Heart right ventricle (tissue), 16 donors: ENCODE results near the gene GPR108. TPM values are rescaled to one million over a fixed set of nuclear protein-coding genes. Genes with fewer than 3 reads are reported as not detected.

ENCODE experiments used
- ATAC-seq, 8 donors: fragments of 200-7000 bp; cut with Tn5 transposase; one replicate each; pipeline ENCODE4 v1.9.1; 2020; ENCODE audit warnings: mild to moderate bottlenecking in 8 of 8, moderate library complexity in 8 of 8, moderate number of reproducible peaks in 1 of 8
- DNase-seq, 2 donors: peaks; one replicate each; pipeline ENCODE4 v3.0.0-alpha.2; 2020
- H3K27ac ChIP-seq, 10 donors: fragments of 200-600 bp; sonication (generic) in 2 of 10; one replicate each; pipeline versions ENCODE4 v1.5.0 to v1.8.0; 2020 to 2022; ENCODE audit warnings: mild to moderate bottlenecking in 3 of 10
- H3K27me3 ChIP-seq, 7 donors: fragments of 200-600 bp; one replicate each; pipeline ENCODE4 v1.8.0; 2021 to 2022; ENCODE audit warnings: mild to moderate bottlenecking in 2 of 7
- H3K36me3 ChIP-seq, 9 donors: fragments of 200-600 bp; sonication (generic) in 1 of 9; one replicate each; pipeline versions ENCODE4 v1.5.0 to v1.8.0; 2020 to 2022; ENCODE audit warnings: mild to moderate bottlenecking in 2 of 9
- H3K4me1 ChIP-seq, 9 donors: fragments of 200-600 bp; sonication (generic) in 1 of 9; one replicate each; pipeline versions ENCODE4 v1.5.0 to v1.8.0; 2020 to 2022; ENCODE audit warnings: mild to moderate bottlenecking in 4 of 9
- H3K4me3 ChIP-seq, 10 donors: fragments of 200-600 bp; sonication (generic) in 2 of 10; one replicate each; pipeline versions ENCODE4 v1.5.0 to v1.8.0; 2020 to 2022; ENCODE audit warnings: mild to moderate bottlenecking in 7 of 10, moderate library complexity in 2 of 10
- H3K9me3 ChIP-seq, 11 donors: fragments of 200-600 bp in 10 of 11; sonication (generic) in 2 of 11; one replicate each; pipeline versions ENCODE4 v1.5.0 to v1.8.0; 2013 to 2022; ENCODE audit warnings: mild to moderate bottlenecking in 2 of 11, control low read depth in 1 of 11, moderate library complexity in 1 of 11
- WGBS, 2 donors: extraction: QIAGEN DNeasy Blood & Tissue Kit; methylation state at CpG; one replicate each; pipeline ENCODE4 v1.1.7; 2013; ENCODE audit warnings: inconsistent platforms in 1 of 2; 5-methylcytosine and 5-hydroxymethylcytosine counted together
- intact Hi-C, 10 donors: fragments of 100-400 bp; cut with DNase I; formaldehyde crosslinking; loops; one replicate each; pipeline versions ENCODE4 v1.11.1 to v1.14.2; 2022
- microRNA-seq, 2 donors: library from miRNA; unstranded; fragments of <30 nt; microRNA quantifications; one replicate each; pipeline ENCODE4 v1.2.0, GENCODE V29; 2021
- polyA plus RNA-seq, 2 donors: library from polyadenylated mRNA; stranded (reverse); fragments of 200-250 nt; gene quantifications; one replicate each; pipeline ENCODE4 v1.2.3, GENCODE V29; 2013
- total RNA-seq, 10 donors: library from RNA; stranded (reverse); fragmentation: NEBNext Ultra II Directional in 3 of 10; extraction: Animal tissue kit (Norgen Biotek cat#: 25700) in 3 of 10; gene quantifications; one replicate each; pipeline versions ENCODE4 v1.2.1 to v1.2.4, GENCODE V29; 2021 to 2023
- TF ChIP-seq, protein P1 (sequence below), 9 donors: fragments of 200-600 bp; sonication (generic) in 2 of 9; IDR thresholded peaks; one replicate each; pipeline versions ENCODE4 v1.5.0 to v1.8.0; 2021 to 2022; ENCODE audit warnings: antibody characterized with exemption in 9 of 9, mild to moderate bottlenecking in 5 of 9, moderate library complexity in 1 of 9
- donor health status: Arrhythmogenic right ventricular cardiomyopathy.
- donor health status: ischemic (EF 13 %, LVEDD 7.1; RV severe dilation, severe dysfunction).
- donor health status: healthy with polysubstance abuse.
- donor health status: DM: no; HTN: yes; CAD: no.
- donor health status: DM: no; HTN: no; CAD: no.
- donor health status: ischemic (EF 25% LVEDD 6.9; RV normal size, moderate dysfunction).
- donor health status: ischemic (EF 25% LVEDD 5.7; RV mildly dilated, moderate dysfunction).
- donor health status: healthy.
- donor health status: DM: yes; HTN: yes; CAD: no.
- donor health status: Ischemic cardiomyopathy.
- donor health status: ischemic (EF 35%, LVEDD 5.7; RV mildly dilated, moderate dysfunction).
- donor health status: nonischemic (EF 11% LVEDD 7.7; RV severe dilation, severe dysfunction).
- donor health status: DM: yes; HTN: yes; CAD: no.
- donor health status: PGD.
- donor health status: ischemic (EF 29% LVEDD 5.4; RV normal size, mild dysfunction).
- donor health status: nonischemic (EF 23%, LVEDD 6.1; RV moderate dilation, normal function).

GPR108 gene
- total and polyA plus RNA-seq, 12 donors = 20.4 to 62.0 (median 23.5) TPM

DNA sequence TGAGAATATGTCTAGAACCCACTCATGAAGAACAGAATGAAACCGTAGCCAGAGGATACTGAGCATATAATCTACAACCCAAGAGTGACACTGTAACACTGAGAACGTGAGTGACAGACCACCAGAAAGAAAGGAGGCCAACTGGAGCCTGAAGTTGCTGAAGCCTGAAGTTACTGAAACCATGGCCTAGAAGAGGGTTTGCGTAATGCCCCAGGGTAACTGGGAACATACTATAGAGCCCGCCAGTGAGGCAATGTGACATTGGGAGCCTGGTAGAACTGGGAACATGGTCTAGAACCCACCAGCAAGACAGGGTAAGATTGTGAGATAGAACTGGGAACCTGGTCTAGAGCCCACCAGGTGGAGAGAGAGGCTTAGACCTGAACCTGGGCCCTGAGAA is 51.9 kb downstream of the GPR108 start:
- Histone ChIP-seq H3K36me3 (peaks cover 0 to 13% (median 0%) of the 10 kb centered on the region in 9 donors), H3K27ac (no peak overlapping the region), H3K9me3 (peaks cover 0 to 6% (median 0%) of the 10 kb centered on the region in 11 donors), H3K27me3 (peaks cover 0 to 17% (median 1%) of the 10 kb centered on the region in 7 donors), H3K4me3 (no peak overlapping the region), H3K4me1 (no peaks in the 10 kb centered on the region)
- ATAC-seq (no peak), DNase-seq (no peak)
- intact Hi-C loops = no loop called here
- 74 to 80% methylated on average over 4 of the region's 4 CpGs for WGBS, 2 donors
- TF ChIP-seq, protein P1, sequence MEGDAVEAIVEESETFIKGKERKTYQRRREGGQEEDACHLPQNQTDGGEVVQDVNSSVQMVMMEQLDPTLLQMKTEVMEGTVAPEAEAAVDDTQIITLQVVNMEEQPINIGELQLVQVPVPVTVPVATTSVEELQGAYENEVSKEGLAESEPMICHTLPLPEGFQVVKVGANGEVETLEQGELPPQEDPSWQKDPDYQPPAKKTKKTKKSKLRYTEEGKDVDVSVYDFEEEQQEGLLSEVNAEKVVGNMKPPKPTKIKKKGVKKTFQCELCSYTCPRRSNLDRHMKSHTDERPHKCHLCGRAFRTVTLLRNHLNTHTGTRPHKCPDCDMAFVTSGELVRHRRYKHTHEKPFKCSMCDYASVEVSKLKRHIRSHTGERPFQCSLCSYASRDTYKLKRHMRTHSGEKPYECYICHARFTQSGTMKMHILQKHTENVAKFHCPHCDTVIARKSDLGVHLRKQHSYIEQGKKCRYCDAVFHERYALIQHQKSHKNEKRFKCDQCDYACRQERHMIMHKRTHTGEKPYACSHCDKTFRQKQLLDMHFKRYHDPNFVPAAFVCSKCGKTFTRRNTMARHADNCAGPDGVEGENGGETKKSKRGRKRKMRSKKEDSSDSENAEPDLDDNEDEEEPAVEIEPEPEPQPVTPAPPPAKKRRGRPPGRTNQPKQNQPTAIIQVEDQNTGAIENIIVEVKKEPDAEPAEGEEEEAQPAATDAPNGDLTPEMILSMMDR (IDR thresholded peaks at IDR 0.05) = no peak

DNA sequence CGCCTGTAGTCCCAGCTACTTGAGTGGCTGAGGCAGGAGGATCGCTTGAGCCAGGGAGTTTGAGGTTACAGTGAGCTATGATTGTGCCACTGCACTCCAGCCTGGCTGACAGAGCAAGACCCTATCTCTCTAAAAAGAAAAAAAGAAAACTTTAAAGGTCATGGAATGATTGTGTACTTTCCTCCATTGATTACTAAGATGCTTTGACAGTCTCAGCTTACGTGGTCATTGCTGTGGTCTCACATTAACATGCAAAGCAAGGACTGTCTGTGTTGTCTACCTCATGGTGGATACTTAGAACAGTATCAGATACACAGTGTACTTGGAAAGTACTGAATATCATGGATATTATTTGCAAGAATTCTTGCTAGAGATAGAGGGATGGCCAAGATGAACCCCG is 53.4 kb downstream of the GPR108 start:
- DNase-seq (no peak), ATAC-seq (no peak)
- peaks cover 0 to 17% (median 8%) of the 10 kb centered on the region in 7 donors for H3K27me3 ChIP-seq
- H3K36me3 ChIP-seq = peaks cover 0 to 20% (median 0%) of the 10 kb centered on the region in 9 donors
- intact Hi-C loops = no loop called here
- WGBS, 2 donors = 88 to 92% methylated on average over 4 of the region's 4 CpGs
- H3K9me3 ChIP-seq = peaks cover 0 to 10% (median 0%) of the 10 kb centered on the region in 11 donors
- no peak overlapping the region for H3K27ac ChIP-seq
- H3K4me3 ChIP-seq = no peak overlapping the region
- no peaks in the 10 kb centered on the region for H3K4me1 ChIP-seq
- TF ChIP-seq, protein P1 (IDR thresholded peaks at IDR 0.05) = no peak

DNA sequence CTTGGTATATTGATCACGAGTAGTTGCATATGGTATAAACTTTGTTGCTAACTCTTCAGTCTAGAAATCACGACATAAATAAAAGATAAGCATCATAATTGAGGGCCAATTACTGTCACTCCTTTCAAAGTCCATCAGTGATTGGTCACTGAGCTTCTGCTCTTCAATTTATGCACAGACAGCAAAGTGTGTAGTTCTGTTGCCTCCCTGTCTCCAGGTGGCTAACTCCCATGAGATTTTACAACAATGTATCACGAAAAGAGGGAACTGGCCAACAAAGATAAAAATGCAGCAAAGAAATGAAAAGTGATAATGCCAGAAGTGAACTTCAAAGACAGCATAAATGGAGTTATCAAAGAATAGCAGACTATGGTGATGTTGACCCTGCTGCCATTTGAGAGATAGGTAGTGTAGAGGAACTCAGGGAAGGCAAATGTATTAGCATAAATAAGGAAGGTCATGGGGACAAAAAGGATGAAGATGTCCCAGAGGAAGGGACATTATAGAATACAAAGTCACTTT is 54.7 kb downstream of the GPR108 start:
- H3K4me1 ChIP-seq = no peaks in the 10 kb centered on the region
- H3K36me3 ChIP-seq = peaks cover 0 to 16% (median 0%) of the 10 kb centered on the region in 9 donors
- peaks cover 0 to 10% (median 0%) of the 10 kb centered on the region in 11 donors for H3K9me3 ChIP-seq
- H3K27me3 ChIP-seq = peaks cover 0 to 23% (median 8%) of the 10 kb centered on the region in 7 donors
- H3K4me3 ChIP-seq = no peak overlapping the region
- H3K27ac ChIP-seq = no peak overlapping the region
- TF ChIP-seq, protein P1 (IDR thresholded peaks at IDR 0.05) = no peak
- intact Hi-C loops = no loop called here
- ATAC-seq (no peak), DNase-seq (no peak)
- 64 to 72% methylated on average over 3 of the region's 3 CpGs for WGBS, 2 donors

DNA sequence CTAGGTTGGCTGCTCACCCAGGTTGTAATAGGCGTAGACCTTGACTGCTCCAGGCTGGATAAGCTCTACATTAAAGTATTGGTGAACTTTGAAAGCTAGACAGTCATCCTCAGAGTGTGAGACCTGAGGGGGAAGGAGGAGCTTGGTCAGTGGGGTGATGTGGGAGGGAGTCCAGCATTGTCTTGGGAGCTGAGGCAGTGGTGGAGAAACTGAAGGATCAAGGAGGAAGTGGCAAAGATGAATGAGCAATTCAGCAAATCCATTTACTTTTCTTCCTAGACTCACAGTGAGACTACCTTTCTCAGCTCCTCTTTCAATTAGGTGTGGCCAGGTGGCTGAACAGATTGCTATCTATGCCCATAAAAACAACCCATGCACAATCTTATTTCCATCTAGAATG is 57.2 kb downstream of the GPR108 start:
- DNase-seq (no peak), ATAC-seq (no peak)
- 90 to 91% methylated on average over 1 of the region's 1 CpG for WGBS, 2 donors
- no peak overlapping the region for H3K4me3 ChIP-seq
- H3K27ac ChIP-seq = no peak overlapping the region
- H3K27me3 ChIP-seq = peaks cover 0 to 36% (median 17%) of the 10 kb centered on the region in 7 donors
- H3K4me1 ChIP-seq = peaks cover 0 to 6% (median 0%) of the 10 kb centered on the region in 9 donors
- intact Hi-C loops = no loop called here
- H3K9me3 ChIP-seq = peaks cover 0 to 10% (median 0%) of the 10 kb centered on the region in 11 donors
- TF ChIP-seq, protein P1 (IDR thresholded peaks at IDR 0.05) = no peak
- peaks cover 0 to 23% (median 0%) of the 10 kb centered on the region in 9 donors for H3K36me3 ChIP-seq

Small RNA genes within 50 kb of the gene (microRNA-seq; reads per million reads assigned to microRNA genes)
- gene MIR6791 = 0 reads per million in 2 donors

Other genes with a start within 250 kb of the GPR108 start
- 1 to 10 TPM in 4 of 10 donors, under 1 TPM in 6; 0.19 to 6.6 (median 0.81) TPM for gene TUBB4A, start 235.3 kb downstream of the GPR108 start, total RNA-seq
- gene TUBB4A, start 235.3 kb downstream of the GPR108 start, polyA plus RNA-seq = 1 to 10 TPM in 1 of 2 donors, under 1 TPM in 1; 0.46 to 2.9 TPM
- under 1 TPM in 7 of 10 donors, not detected in 3; 0.13 to 0.88 (median 0.22) TPM for gene TNFSF9, start 206.6 kb downstream of the GPR108 start, total RNA-seq
- under 1 TPM; 0.14 to 0.15 TPM for gene TNFSF9, start 206.6 kb downstream of the GPR108 start, polyA plus RNA-seq
- under 1 TPM in 1 of 10 donors, not detected in 9; 0.49 TPM for gene CD70, start 146.4 kb downstream of the GPR108 start, total RNA-seq
- gene CD70, start 146.4 kb downstream of the GPR108 start, polyA plus RNA-seq = not detected
- gene TNFSF14, start 67.4 kb downstream of the GPR108 start, total RNA-seq = 1 to 10 TPM in 2 of 10 donors, under 1 TPM in 7, not detected in 1; 0.06 to 1.9 (median 0.42) TPM
- under 1 TPM; 0.23 to 0.51 TPM for gene TNFSF14, start 67.4 kb downstream of the GPR108 start, polyA plus RNA-seq
- gene C3, start 16.9 kb downstream of the GPR108 start, total RNA-seq = 100 to 1,000 TPM in 5 of 10 donors, 10 to 100 TPM in 5; 23.0 to 438 (median 111) TPM
- 100 to 1,000 TPM; 275 to 475 TPM for gene C3, start 16.9 kb downstream of the GPR108 start, polyA plus RNA-seq
- 100 to 1,000 TPM in 1 of 10 donors, 10 to 100 TPM in 9; 60.6 to 152 (median 73.5) TPM for gene TRIP10, start 2.1 kb upstream of the GPR108 start, total RNA-seq
- 100 to 1,000 TPM in 1 of 2 donors, 10 to 100 TPM in 1; 93.7 to 314 TPM for gene TRIP10, start 2.1 kb upstream of the GPR108 start, polyA plus RNA-seq
- under 1 TPM in 5 of 10 donors, not detected in 5; 0.16 to 0.79 (median 0.36) TPM for gene SH2D3A, start 29.9 kb upstream of the GPR108 start, total RNA-seq
- under 1 TPM; 0.17 to 0.37 TPM for gene SH2D3A, start 29.9 kb upstream of the GPR108 start, polyA plus RNA-seq
- 10 to 100 TPM in 1 of 10 donors, 1 to 10 TPM in 6, under 1 TPM in 3; 0.45 to 11.0 (median 1.4) TPM for gene VAV1, start 35.1 kb upstream of the GPR108 start, total RNA-seq
- gene VAV1, start 35.1 kb upstream of the GPR108 start, polyA plus RNA-seq = 1 to 10 TPM in 1 of 2 donors, under 1 TPM in 1; 0.70 to 1.3 TPM
- gene ADGRE1, start 150.0 kb upstream of the GPR108 start, total RNA-seq = 1 to 10 TPM in 1 of 10 donors, under 1 TPM in 7, not detected in 2; 0.10 to 4.8 (median 0.23) TPM
- under 1 TPM in 1 of 2 donors, not detected in 1; 0.09 TPM for gene ADGRE1, start 150.0 kb upstream of the GPR108 start, polyA plus RNA-seq